ENCODE data around the gene SHISAL2A. TPM values are rescaled to one million over a fixed set of nuclear protein-coding genes. Genes with fewer than 3 reads are reported as not detected.

Gene SHISAL2A
- total RNA-seq, 6 donors from 2014 or later = 0.24 to 10.5 (median 3.0) TPM; not detected in 3

- H3K36me3 ChIP-seq = no peaks in the 10 kb centered on the region
- TF ChIP-seq CTCF (IDR thresholded peaks at IDR 0.05) (no peak), POLR2AphosphoS5 (IDR thresholded peaks at IDR 0.05) (no peak), EP300 (IDR thresholded peaks at IDR 0.05) (no peak), POLR2A (IDR thresholded peaks at IDR 0.05) (no peak)
Measured at GRCh38 chr1:52663716-52664115, 30.7 kb downstream of the SHISAL2A start.

GRCh38 chr1:52665006-52665941, 32.3 kb downstream of the SHISAL2A start:
- Histone ChIP-seq H3K27ac (no peak overlapping the region), H3K27me3 (no peaks in the 10 kb centered on the region), H3K9me3 (no peaks in the 10 kb centered on the region), H3K4me3 (no peak overlapping the region), H3K36me3 (no peaks in the 10 kb centered on the region), H3K4me1 (peaks cover 0 to 4% (median 0%) of the 10 kb centered on the region in 4 donors)
- no peak for TF ChIP-seq EP300 (IDR thresholded peaks at IDR 0.05)
- TF ChIP-seq CTCF (IDR thresholded peaks at IDR 0.05) = no peak
- TF ChIP-seq POLR2AphosphoS5 (IDR thresholded peaks at IDR 0.05) = no peak
- TF ChIP-seq POLR2A (IDR thresholded peaks at IDR 0.05) = no peak
- WGBS, 2 donors = 92 to 95% methylated on average over 8 of the region's 8 CpGs
- ATAC-seq (ENCODE audit: low FRiP score in 2 of 2) (no peak), DNase-seq (no peak)

More at GRCh38 chr1:52663716-52664115, 30.7 kb downstream of the SHISAL2A start:
- Histone ChIP-seq H3K27ac (no peak overlapping the region), H3K9me3 (no peaks in the 10 kb centered on the region), H3K4me3 (no peak overlapping the region), H3K27me3 (no peaks in the 10 kb centered on the region), H3K4me1 (peaks cover 0 to 4% (median 0%) of the 10 kb centered on the region in 4 donors)
- DNase-seq (no peak), ATAC-seq (ENCODE audit: low FRiP score in 2 of 2) (no peak)
- WGBS, 2 donors = 87 to 93% methylated on average over 5 of the region's 5 CpGs

DNA sequence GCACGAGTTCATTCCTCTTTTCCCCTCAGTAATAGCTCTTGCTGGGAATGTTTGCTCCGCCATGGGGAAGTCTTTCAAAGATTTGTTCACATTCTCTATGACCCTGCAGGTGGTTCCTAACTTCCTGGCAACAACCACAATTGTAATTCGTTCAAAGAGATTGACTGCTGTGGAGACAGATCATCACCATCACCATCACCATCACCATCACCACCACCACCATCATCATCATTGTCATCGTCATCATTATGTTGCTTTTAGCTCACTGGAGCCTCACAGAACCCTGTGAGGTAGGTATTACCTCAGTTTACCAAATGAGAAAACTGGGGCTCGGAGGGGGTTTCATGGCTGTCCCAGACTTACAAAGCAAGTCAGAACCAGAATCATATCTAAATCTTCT, 34.3 kb downstream of the SHISAL2A start:
- H3K4me1 ChIP-seq = peaks cover 0 to 4% (median 0%) of the 10 kb centered on the region in 4 donors

GRCh38 chr1:52667984-52668383, 35.0 kb downstream of the SHISAL2A start:
- 81% methylated on average over 3 of the region's 3 CpGs for WGBS, 2 donors
- ATAC-seq (ENCODE audit: low FRiP score in 2 of 2) = no peak

More for the DNA sequence above, 34.3 kb downstream of the SHISAL2A start:
- Histone ChIP-seq H3K27me3 (no peaks in the 10 kb centered on the region), H3K27ac (no peak overlapping the region), H3K4me3 (no peak overlapping the region), H3K9me3 (no peaks in the 10 kb centered on the region), H3K36me3 (no peaks in the 10 kb centered on the region)
- 76 to 83% methylated on average over 5 of the region's 5 CpGs for WGBS, 2 donors
- no peak for TF ChIP-seq POLR2A (IDR thresholded peaks at IDR 0.05)
- TF ChIP-seq POLR2AphosphoS5 (IDR thresholded peaks at IDR 0.05) = no peak
- TF ChIP-seq EP300 (IDR thresholded peaks at IDR 0.05) = no peak
- TF ChIP-seq CTCF (IDR thresholded peaks at IDR 0.05) = no peak
- DNase-seq (no peak), ATAC-seq (ENCODE audit: low FRiP score in 2 of 2) (no peak)

More at GRCh38 chr1:52667984-52668383, 35.0 kb downstream of the SHISAL2A start:
- H3K27ac ChIP-seq = no peak overlapping the region
- no peak overlapping the region for H3K4me3 ChIP-seq
- TF ChIP-seq POLR2AphosphoS5 (IDR thresholded peaks at IDR 0.05) (no peak), CTCF (IDR thresholded peaks at IDR 0.05) (no peak), EP300 (IDR thresholded peaks at IDR 0.05) (no peak), POLR2A (IDR thresholded peaks at IDR 0.05) (no peak)
- DNase-seq = no peak
- H3K4me1 ChIP-seq = no peaks in the 10 kb centered on the region
- H3K36me3 ChIP-seq = no peaks in the 10 kb centered on the region
- no peaks in the 10 kb centered on the region for H3K27me3 ChIP-seq
- no peaks in the 10 kb centered on the region for H3K9me3 ChIP-seq

Measured in upper lobe of left lung (tissue), 6 donors.